H1 (cell line): ENCODE data around the gene RPL7A. TPM values are rescaled to one million over a fixed set of nuclear protein-coding genes. Genes with fewer than 3 reads are reported as not detected.

Source experiments
- CHD7 ChIP-seq: fragments of 300-600 bp; sonication (generic); IDR thresholded peaks from 2 replicates; pipeline ENCODE4 v1.7.1; 2012; ENCODE audit warnings: low read length, moderate library complexity, mild to moderate bottlenecking, inconsistent platforms; ENCODE audit not compliant: insufficient replicate concordance
- CREB1 ChIP-seq: IDR thresholded peaks from 2 replicates; pipeline ENCODE4 v1.6.1; 2012; ENCODE audit warnings: inconsistent platforms
- SP1 ChIP-seq: IDR thresholded peaks from 2 replicates; pipeline ENCODE4 v1.6.1; 2011; ENCODE audit warnings: low read depth, low read length
- polyA plus RNA-seq, 7 experiments: library from polyadenylated mRNA; depleted of rRNA in 3 of 7; stranded (reverse) in 5 of 7; unstranded in 2 of 7; fragments of >200 nt in 5 of 7; fragments of 200-250 nt in 2 of 7; gene quantifications; 1 replicate in 5 of 7; 2 replicates in 1 of 7; 4 replicates in 1 of 7; pipeline versions ENCODE4 v1.2.1 to v1.2.3, GENCODE V29; 2011 to 2013; ENCODE audit warnings: missing spikeins in 2 of 7, mixed read lengths in 2 of 7
- total RNA-seq: library from RNA; stranded (reverse); fragmentation: NEBNext Ultra II Directional; extraction: Animal tissue kit (Norgen Biotek cat#: 25700); gene quantifications from 2 replicates; pipeline ENCODE4 v1.2.1, GENCODE V29; 2021

RPL7A gene
- total and polyA plus RNA-seq, 2 of the 8 experiments (the other 6 are each of a cell fraction or from before 2014, with no cell fraction given), result 2,578 to 2,783 TPM

GRCh38 chr9:133369422-133369821, 21.4 kb downstream of the RPL7A start (continued):
- TF ChIP-seq CHD7, result no peak
- no peak for TF ChIP-seq SP1
- TF ChIP-seq CREB1, result no peak
